NCI-H526 treated with DMSO at 0.1 percent for 48 hours (cell line): Measurements from ENCODE around the gene FAM161B.
"Not testable (repeated sequence)": the region's sequence is repeated elsewhere in the genome, so short reads cannot be mapped to it uniquely, and the experiment has no call there.

Experiments
- DNase-seq: peaks from one replicate; lab custom pipeline; 2025; lab: John Stamatoyannopoulos, UW

The FAM161B gene

DNA sequence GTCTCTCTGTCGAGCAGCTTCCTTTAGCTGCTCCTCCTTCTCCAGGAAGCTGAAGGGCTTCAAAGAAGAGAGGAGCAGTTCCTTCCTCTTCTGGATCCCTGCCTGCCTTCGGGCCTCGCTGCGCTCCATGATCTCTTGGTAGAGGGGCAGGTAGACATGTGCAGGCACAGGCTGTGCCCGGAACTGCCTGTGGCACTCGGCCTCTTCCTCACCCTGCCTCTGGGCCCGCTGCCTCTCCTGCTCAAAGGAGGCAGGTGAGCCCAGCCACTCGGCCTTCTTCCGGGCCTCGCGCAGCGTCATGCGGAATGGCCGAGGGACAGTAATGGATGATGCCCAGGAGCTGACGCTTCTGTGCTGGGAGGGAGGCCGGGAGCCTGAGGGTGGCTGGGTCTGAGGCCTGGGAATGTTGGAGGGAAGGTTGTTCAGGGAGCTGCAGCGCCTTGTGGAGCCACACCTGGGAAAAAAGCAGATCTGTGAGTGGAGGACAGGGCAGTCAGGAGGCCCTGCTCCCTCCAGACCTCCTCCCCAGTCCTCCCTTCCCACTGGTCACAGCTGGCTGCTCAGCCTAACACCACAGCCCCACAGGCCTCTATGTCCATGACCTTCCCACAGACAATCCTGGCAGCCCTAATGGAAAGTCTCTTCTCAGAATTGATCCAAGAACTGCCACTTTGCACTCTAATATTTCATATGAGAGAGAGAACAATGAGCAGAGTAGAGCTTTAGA is 5.3 kb downstream of the FAM161B start:
- DNase-seq: no peak

- DNase-seq: no peak
Measured at GRCh38 chr14:73943083-73943482, 6.8 kb downstream of the FAM161B start.

DNA sequence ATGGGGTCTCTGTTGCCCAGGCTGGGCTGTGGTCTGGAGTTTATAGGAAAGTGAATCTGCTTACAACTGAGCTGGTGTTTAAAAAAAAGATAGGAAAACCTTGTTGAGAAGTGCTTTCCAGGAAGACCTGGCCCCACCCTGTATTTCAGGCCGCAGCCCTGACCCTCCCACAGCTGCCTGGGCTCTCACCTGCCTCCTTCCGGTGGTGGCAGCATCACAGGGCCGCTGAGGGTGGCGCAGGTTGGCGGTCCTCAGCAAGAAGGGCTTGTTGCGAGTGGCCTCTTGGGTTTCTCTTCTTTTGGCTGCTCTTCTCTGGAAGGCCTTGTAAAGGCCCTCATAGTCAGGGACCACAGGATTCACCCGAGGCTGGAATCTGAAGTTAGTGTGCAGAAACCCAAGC is 7.7 kb downstream of the FAM161B start:
- DNase-seq: no peak

GRCh38 chr14:73937012-73937411 is 12.9 kb downstream of the FAM161B start:
- DNase-seq: no peak

DNA sequence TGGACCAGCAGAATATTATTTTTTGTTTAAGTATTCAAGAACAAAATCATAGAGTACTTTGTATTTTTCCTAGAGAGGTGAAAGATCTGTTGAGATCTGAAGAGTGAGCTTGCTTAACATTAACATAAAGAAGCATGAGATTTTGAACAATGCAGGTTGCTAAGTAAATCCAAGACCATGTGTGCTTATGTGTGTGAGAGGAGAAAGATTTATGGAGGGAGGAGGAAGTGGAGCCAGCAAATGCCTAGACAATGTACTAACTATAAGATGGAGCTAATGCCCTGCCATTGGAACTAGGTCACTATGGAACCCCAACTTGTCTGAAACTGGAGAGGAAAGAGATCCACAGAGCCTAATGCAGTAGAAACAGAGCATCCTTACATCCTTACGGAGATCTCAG is 13.3 kb downstream of the FAM161B start:
- no peak for DNase-seq

- DNase-seq: no peak
Measured at GRCh38 chr14:73935666-73936065, 14.2 kb downstream of the FAM161B start.

- no peak for DNase-seq
Measured at GRCh38 chr14:73924337-73924736, 25.6 kb downstream of the FAM161B start.

DNA sequence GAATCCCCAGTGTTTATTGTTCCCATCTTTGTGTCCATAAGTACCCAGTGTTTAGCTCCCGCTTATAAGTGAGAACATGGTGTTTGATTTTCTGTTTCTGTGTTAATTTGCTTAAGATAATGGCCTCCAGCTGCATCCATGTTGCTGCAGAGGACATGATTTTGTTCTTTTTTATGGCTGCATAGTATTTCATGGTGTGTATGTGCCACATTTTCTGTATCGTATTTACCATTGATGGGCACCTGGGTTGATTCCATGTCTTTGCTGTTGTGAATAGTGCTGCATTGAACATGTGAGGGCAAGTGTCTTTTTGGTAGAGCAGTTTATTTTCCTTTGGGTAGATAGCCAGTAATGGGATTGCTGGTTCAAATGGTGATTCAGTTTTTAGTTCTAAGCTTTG is 30.4 kb downstream of the FAM161B start:
- DNase-seq: not testable (repeated sequence)

GRCh38 chr14:73916324-73916723 is 33.6 kb downstream of the FAM161B start:
- no peak for DNase-seq

GRCh38 chr14:73913256-73913655 is 36.6 kb downstream of the FAM161B start:
- no peak for DNase-seq

- DNase-seq: no peak
Measured at GRCh38 chr14:73909681-73910080, 40.2 kb downstream of the FAM161B start.

DNA sequence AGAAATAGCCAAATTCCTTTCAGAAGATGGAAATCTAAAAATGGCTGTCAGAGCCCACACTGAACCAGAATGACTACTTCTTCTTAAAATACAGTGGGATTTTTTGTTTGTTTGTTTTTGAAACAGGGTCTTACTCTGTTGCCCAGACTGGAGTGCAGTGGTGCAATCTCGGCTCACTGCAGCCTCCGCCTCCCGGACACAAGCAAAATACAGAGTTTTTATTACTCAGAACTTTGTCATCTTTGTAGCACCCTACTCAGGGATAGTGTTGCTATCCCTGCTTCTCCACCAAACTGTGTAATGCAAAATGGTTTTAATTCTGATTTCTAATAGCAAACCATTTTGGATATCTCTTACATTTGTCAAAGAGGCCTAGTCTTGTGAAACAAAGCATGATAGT is 46.9 kb downstream of the FAM161B start:
- no peak for DNase-seq

DNA sequence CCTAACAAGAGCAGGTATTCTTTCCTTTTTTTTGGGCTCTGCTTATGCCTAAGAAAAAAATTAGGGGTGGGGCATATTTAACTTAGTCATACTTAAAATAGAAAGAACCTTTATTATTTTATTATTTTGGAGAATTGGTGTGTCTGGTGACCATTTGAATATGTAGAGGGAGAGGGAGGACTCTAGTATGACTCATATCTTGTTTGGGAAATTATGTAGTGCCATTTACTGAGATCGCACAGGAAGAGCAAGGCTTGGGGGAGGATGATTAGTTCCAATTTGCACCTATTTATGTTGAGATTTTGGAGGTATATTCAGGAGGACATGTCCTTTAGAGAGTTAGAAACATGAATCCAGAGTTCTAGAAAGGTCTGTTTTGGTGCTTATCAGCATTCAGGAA is 53.4 kb downstream of the FAM161B start:
- DNase-seq: no peak

GRCh38 chr14:73895939-73896338 is 54.0 kb downstream of the FAM161B start:
- DNase-seq: no peak

GRCh38 chr14:73894180-73894687 is 55.7 kb downstream of the FAM161B start:
- not testable (repeated sequence) for DNase-seq

DNA sequence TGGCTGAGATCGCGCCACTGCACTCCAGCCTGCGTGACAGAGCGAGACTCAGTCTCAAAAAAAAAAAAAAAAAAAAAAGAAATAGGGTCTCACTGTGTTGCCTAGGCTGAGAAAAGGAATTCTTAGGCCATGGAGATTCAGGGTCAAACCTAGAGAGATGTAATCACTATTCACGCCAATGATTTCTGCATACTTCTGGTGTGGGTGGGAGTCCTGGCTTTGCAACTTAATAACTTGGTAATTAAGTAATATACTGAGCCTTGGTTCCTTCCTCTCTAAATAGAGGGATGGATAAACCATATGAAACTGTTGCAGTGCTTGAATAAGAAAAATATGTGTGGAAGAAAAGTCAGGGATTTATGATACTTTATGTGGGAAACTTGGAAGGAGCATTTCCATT is 60.5 kb downstream of the FAM161B start:
- no peak for DNase-seq

DNA sequence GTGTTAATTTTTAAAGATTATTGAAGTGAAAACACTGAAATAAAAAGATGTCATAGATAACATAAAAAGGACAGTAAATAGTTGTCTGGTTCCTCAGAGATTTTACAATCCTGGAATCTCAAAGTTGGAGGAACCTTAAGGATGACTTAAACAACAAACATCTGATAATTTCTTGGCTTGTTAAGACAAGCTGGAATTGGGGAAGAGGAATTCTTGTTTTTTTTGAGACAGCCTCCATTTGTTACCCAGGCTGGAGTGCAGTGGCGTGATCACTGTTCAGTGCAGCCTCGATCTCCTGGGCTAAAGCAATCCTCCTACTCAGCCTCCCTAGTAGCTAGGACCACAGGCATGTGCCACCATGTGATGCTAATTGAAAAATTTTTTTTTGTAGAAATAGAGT is 60.9 kb downstream of the FAM161B start:
- DNase-seq: no peak

DNA sequence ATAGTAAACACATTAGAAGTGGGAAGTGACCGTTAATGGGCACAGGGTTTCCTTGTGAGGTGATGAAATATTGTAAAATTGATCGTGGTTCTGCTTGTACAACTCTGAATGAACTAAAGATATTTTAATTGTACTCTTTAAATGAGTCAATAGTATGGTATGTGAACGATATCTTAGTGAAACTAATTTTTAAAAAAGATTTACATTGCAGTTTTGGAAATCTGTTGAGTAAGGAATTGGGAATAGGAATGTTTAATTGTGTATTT is 61.5 kb downstream of the FAM161B start:
- no peak for DNase-seq

- DNase-seq: no peak
Measured at GRCh38 chr14:73887694-73888459, 62.0 kb downstream of the FAM161B start.

DNA sequence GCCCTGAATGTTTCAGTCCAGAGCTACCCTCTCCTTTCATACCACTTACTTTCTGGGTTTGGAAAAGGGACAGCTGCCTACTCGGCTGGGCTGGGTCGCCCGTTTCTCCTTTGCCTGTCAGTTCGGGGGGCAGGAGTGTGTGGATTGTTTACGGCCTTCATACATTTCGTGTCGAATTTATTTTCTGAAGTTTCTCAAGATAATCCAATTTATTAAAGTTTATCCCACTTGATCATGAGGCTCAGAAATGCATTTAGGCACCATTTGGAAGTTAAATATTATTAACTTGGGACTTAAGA is 62.6 kb downstream of the FAM161B start:
- no peak for DNase-seq

DNA sequence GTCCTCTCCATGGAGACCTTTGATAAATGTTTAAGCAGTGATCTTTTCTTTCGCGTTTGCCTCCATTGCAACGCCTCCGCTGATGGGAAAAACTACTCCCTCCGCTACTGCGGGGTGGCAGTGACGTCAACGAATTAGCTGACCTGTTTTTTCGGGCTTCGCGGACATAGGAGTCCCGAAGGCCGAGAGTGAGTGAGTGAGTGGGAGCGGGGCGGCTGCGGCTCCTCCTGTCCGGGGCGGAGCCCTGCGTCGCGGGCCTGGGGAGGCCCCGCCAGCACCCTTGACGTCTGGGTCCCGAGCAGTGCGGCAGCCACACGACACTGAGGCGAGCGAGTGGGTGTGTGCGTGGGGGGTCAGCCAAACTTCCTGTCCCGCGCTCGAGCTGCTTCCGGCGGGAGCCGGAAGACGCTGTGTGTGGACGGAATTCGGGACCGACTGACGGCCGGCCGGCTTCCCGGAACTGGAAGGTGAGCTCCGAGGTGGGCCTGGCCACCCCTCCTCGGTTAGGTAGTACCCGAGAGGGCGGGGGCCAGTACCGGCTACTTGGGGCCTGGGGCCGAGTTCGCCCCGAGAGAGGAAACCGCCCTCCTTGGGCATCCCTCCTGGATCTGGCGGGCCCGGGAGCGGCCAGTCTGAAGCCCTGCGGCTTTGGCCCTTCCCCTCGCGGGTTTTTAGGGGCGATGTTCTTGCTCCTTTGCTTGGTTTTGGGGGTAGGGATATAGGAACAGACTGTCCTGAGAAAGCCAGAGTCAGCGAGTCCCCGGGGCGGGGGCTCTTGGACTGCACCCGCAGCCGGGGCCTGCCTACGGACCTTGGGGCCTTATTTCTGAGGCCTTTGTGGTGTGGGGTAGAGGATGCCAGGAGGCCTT is 63.2 kb downstream of the FAM161B start, which contains the start of gene ZNF410:
ZNF410 (plus strand) TSS at position 411 of the 869 bp plus-strand sequence. CDS start 5,317 bp downstream, outside the sequence.
- peak; percentile 85 for DNase-seq

DNA sequence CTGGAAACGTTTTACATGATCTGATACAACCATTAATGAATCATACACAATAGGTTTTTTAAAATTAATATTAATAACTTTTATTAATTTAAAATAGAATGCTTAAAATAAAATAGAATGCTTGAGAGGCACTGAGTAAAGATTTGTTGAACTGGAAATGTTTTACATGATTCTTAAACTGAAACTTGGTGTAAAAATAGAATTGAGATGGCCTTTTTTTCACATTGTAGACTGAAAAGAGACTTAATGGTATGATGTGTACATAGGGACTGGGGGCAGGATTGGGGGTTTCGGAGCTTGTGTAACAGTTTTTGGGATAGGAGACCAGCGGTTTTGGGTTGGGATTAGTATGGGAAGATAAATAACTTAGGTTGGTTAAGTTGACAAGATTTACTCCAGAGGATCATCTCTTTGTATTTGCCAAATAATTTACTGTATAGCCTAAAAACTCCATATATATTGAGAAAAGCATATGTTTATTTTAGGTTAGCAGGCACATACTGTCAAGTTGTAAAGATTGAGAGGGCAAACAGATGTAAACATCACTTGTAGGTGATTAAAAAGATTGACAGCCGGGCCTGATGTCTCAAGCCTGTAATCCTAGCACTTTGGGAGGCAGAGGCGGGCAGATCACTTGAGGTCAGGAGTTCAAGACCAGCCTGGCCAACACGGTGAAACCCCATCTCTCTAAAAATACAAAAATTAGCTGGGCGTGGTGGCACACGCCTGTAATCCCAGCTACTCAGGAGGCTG is 65.3 kb downstream of the FAM161B start:
- no peak for DNase-seq
